OCI-LY1 (cell line): Measurements from ENCODE around the gene CBX4.

Source experiments
- EZH2 ChIP-seq: fragments of 200-600 bp; sonication (generic), shearing (Covaris generic); IDR thresholded peaks from 2 replicates; pipeline ENCODE4 v1.8.0; 2017; ENCODE audit warnings: borderline replicate concordance, mixed run types, mild to moderate bottlenecking, antibody characterized with exemption, low read length, moderate library complexity, mixed read lengths
- TF ChIP-seq, protein P1 (sequence below): fragments of 200-600 bp; sonication (generic), shearing (Covaris generic); IDR thresholded peaks from 2 replicates; pipeline ENCODE4 v1.5.1; 2017; ENCODE audit warnings: mild to moderate bottlenecking, antibody characterized with exemption, low read length, moderate library complexity, mixed read lengths

DNA sequence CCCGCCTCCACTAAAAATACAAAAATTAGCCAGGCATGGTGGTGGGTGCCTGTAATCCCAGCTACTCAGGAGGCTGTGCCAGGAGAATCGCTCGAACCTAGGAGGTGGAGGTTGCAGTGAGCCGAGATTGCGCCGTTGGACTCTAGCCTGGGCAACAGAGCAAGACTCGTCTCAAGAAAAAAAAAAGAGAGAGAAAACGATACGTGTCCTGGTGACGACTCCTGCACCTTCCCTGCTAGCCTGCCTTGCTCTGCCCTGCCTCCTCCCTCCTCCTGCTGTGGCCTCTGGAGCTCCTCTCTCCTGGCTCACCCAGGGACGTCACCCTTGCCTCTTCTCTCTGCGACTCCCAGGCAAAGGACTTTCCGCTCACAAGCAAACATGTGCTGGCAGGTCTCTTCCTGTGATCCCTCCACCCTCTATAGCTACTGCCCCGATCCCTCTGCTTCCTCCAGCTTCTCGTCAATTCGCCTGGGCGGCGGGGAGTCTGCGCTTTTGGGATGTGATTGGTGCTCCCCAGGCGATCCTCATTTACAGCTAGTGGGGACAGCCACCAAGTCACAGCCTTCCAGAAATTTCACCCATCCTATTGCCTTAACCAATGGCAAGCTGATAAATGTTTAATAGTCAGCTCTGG lies 25.5 kb upstream of the CBX4 start:
- TF ChIP-seq, protein P1, sequence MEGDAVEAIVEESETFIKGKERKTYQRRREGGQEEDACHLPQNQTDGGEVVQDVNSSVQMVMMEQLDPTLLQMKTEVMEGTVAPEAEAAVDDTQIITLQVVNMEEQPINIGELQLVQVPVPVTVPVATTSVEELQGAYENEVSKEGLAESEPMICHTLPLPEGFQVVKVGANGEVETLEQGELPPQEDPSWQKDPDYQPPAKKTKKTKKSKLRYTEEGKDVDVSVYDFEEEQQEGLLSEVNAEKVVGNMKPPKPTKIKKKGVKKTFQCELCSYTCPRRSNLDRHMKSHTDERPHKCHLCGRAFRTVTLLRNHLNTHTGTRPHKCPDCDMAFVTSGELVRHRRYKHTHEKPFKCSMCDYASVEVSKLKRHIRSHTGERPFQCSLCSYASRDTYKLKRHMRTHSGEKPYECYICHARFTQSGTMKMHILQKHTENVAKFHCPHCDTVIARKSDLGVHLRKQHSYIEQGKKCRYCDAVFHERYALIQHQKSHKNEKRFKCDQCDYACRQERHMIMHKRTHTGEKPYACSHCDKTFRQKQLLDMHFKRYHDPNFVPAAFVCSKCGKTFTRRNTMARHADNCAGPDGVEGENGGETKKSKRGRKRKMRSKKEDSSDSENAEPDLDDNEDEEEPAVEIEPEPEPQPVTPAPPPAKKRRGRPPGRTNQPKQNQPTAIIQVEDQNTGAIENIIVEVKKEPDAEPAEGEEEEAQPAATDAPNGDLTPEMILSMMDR, result no peak
- TF ChIP-seq EZH2, result no peak
